ENCODE results near the gene SH3TC1.

DNA sequence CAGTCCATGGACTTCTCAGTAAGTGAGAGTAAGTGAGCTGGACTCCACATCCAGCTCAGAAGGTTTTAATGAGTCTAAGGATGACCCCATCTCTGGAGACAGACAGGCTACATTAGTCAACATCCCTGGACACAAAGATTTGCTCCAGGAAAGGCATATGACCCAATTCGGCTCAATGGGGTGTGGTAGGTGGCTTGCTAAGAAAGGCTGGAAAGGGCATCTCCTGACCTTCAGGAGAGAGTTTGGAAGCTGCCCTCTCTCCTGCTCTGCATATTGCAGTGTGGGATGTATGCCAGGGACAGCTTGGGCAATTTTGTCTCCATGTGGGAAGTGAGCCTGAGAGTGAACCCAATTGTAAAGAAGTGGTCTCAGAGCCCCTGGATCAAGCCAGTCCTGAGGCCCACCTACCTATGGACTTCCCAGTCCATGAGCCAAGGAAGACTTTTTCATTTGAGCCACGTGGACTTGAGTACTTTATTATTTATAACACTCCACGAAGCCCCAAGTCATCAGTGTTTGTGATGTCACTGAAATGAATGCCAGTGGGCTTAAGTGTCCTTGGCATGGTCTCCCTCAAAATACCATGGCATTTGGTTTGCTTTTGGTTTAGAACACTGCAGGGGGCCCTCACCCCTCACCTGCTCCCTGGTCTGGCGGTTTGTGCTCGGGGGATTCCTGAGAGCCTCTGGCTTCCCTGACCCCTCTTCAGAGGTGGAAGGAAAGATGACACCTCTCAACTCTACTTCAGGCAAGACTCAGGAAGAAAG is 30.1 kb upstream of the SH3TC1 start:
- TF ChIP-seq, protein P1, sequence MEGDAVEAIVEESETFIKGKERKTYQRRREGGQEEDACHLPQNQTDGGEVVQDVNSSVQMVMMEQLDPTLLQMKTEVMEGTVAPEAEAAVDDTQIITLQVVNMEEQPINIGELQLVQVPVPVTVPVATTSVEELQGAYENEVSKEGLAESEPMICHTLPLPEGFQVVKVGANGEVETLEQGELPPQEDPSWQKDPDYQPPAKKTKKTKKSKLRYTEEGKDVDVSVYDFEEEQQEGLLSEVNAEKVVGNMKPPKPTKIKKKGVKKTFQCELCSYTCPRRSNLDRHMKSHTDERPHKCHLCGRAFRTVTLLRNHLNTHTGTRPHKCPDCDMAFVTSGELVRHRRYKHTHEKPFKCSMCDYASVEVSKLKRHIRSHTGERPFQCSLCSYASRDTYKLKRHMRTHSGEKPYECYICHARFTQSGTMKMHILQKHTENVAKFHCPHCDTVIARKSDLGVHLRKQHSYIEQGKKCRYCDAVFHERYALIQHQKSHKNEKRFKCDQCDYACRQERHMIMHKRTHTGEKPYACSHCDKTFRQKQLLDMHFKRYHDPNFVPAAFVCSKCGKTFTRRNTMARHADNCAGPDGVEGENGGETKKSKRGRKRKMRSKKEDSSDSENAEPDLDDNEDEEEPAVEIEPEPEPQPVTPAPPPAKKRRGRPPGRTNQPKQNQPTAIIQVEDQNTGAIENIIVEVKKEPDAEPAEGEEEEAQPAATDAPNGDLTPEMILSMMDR (IDR thresholded peaks at IDR 0.05; ENCODE audit: low read depth, low read length) = no peak
- TF ChIP-seq EZH2phosphoT487 (IDR thresholded peaks at IDR 0.05; ENCODE audit: low read depth) = no peak
